ENCODE results near the gene OLFM3. TPM values are rescaled to one million over a fixed set of nuclear protein-coding genes. Genes with fewer than 3 reads are reported as not detected.

The OLFM3 gene
- total RNA-seq, 2 donors from 2014 or later: 0.15 to 0.26 TPM

GRCh38 chr1:101942516-101943193 is 54.1 kb downstream of the OLFM3 start:
- WGBS, 2 experiments (ENCODE audit: insufficient coverage in 1 of 2, insufficient read length in 1 of 2): 97 to 100% methylated on average over 1 to 2 of the region's 3 CpGs
- H3K9me3 Mint-ChIP-seq: no peaks in the 10 kb centered on the region

GRCh38 chr1:101938681-101939080 is 58.0 kb downstream of the OLFM3 start:
- H3K27me3 Mint-ChIP-seq (ENCODE audit: insufficient read depth): no peaks in the 10 kb centered on the region
- WGBS, 2 experiments (ENCODE audit: insufficient coverage in 1 of 2, insufficient read length in 1 of 2): 94% methylated on average over 1 of the region's 1 CpG; no CpG with 5 or more reads in 1 of the 2 experiments
- H3K4me3 Mint-ChIP-seq: no peak overlapping the region
- H3K27me3 ChIP-seq (ENCODE audit: control insufficient read depth, insufficient read depth, low read length, poor library complexity, severe bottlenecking): no peaks in the 10 kb centered on the region
- no peak overlapping the region for H3K4me3 ChIP-seq (ENCODE audit: low read length)
- no peak overlapping the region for H3K9ac ChIP-seq (ENCODE audit: extremely low read depth, low read length, poor library complexity, severe bottlenecking)
- H3K27ac Mint-ChIP-seq: no peak overlapping the region
- no peaks in the 10 kb centered on the region for H3K4me1 ChIP-seq (ENCODE audit: control insufficient read depth, insufficient read depth, low read length)
- no peaks in the 10 kb centered on the region for H3K9me3 ChIP-seq (ENCODE audit: control insufficient read depth, low read length)
- H3K9me3 Mint-ChIP-seq: no peaks in the 10 kb centered on the region
- H3K4me1 Mint-ChIP-seq: no peaks in the 10 kb centered on the region
- no peaks in the 10 kb centered on the region for H3K36me3 Mint-ChIP-seq (ENCODE audit: low read depth)
- no peak overlapping the region for H3K27ac ChIP-seq (ENCODE audit: low read depth, low read length)
- DNase-seq: no peak
- TF ChIP-seq CTCF (conservative IDR thresholded peaks at IDR 0.05): no peak
- H3K36me3 ChIP-seq (ENCODE audit: control insufficient read depth, insufficient read depth, low read length): no peaks in the 10 kb centered on the region

More at GRCh38 chr1:101942516-101943193, 54.1 kb downstream of the OLFM3 start:
- Histone ChIP-seq H3K4me3 (ENCODE audit: low read length) (no peak overlapping the region), H3K27ac (ENCODE audit: low read depth, low read length) (no peak overlapping the region), H3K9ac (ENCODE audit: extremely low read depth, low read length, poor library complexity, severe bottlenecking) (no peak overlapping the region), H3K36me3 (ENCODE audit: control insufficient read depth, insufficient read depth, low read length) (no peaks in the 10 kb centered on the region), H3K4me1 (ENCODE audit: control insufficient read depth, insufficient read depth, low read length) (no peaks in the 10 kb centered on the region), H3K9me3 (ENCODE audit: control insufficient read depth, low read length) (no peaks in the 10 kb centered on the region), H3K27me3 (ENCODE audit: control insufficient read depth, insufficient read depth, low read length, poor library complexity, severe bottlenecking) (no peaks in the 10 kb centered on the region)
- no peaks in the 10 kb centered on the region for H3K27me3 Mint-ChIP-seq (ENCODE audit: insufficient read depth)
- no peak overlapping the region for H3K4me3 Mint-ChIP-seq
- TF ChIP-seq CTCF (conservative IDR thresholded peaks at IDR 0.05): no peak
- H3K36me3 Mint-ChIP-seq (ENCODE audit: low read depth): no peaks in the 10 kb centered on the region
- no peak overlapping the region for H3K27ac Mint-ChIP-seq
- H3K4me1 Mint-ChIP-seq: no peaks in the 10 kb centered on the region
- no peak for DNase-seq

GRCh38 chr1:101929343-101929742 is 67.4 kb downstream of the OLFM3 start:
- no peak for DNase-seq
- no peaks in the 10 kb centered on the region for H3K9me3 Mint-ChIP-seq
- TF ChIP-seq CTCF (conservative IDR thresholded peaks at IDR 0.05): no peak
- Histone ChIP-seq H3K36me3 (ENCODE audit: control insufficient read depth, insufficient read depth, low read length) (no peaks in the 10 kb centered on the region), H3K4me3 (ENCODE audit: low read length) (no peak overlapping the region), H3K27me3 (ENCODE audit: control insufficient read depth, insufficient read depth, low read length, poor library complexity, severe bottlenecking) (no peaks in the 10 kb centered on the region), H3K9ac (ENCODE audit: extremely low read depth, low read length, poor library complexity, severe bottlenecking) (no peak overlapping the region), H3K4me1 (ENCODE audit: control insufficient read depth, insufficient read depth, low read length) (no peaks in the 10 kb centered on the region), H3K9me3 (ENCODE audit: control insufficient read depth, low read length) (no peaks in the 10 kb centered on the region), H3K27ac (ENCODE audit: low read depth, low read length) (no peak overlapping the region)
- 96% methylated on average over 1 of the region's 1 CpG; no CpG with 5 or more reads in 1 of the 2 experiments for WGBS, 2 experiments (ENCODE audit: insufficient coverage in 1 of 2, insufficient read length in 1 of 2)
- no peaks in the 10 kb centered on the region for H3K36me3 Mint-ChIP-seq (ENCODE audit: low read depth)
- no peaks in the 10 kb centered on the region for H3K27me3 Mint-ChIP-seq (ENCODE audit: insufficient read depth)
- H3K27ac Mint-ChIP-seq: no peak overlapping the region
- H3K4me1 Mint-ChIP-seq: no peaks in the 10 kb centered on the region
- no peak overlapping the region for H3K4me3 Mint-ChIP-seq

Measured in endodermal cell (in vitro differentiated cells).